Liver (tissue), 3 donors: ENCODE data around the gene STRBP.

Experiments
- CTCF ChIP-seq: fragments of 150-350 bp; IDR thresholded peaks from 2 replicates; pipeline ENCODE4 v1.5.1; 2017; ENCODE audit warnings: improper control_type of control experiment, low read depth, low read length; ENCODE audit not compliant: missing input control
- HNF4A ChIP-seq, 2 donors: conservative IDR thresholded peaks; 2 replicates each; pipeline ENCODE4 v1.6.1; 2016; ENCODE audit warnings: antibody characterized with exemption in 2 of 2, mild to moderate bottlenecking in 2 of 2
- REST ChIP-seq: IDR thresholded peaks from 2 replicates; pipeline ENCODE4 v1.6.1; 2016; ENCODE audit warnings: antibody characterized with exemption, mild to moderate bottlenecking
- YY1 ChIP-seq: IDR thresholded peaks from 2 replicates; pipeline ENCODE4 v1.6.1; 2016; ENCODE audit warnings: antibody characterized with exemption, mild to moderate bottlenecking
- donor health status: healthy.
- donor health status: healthy.

- TF ChIP-seq YY1 (no peak), CTCF (no peak), REST (no peak), HNF4A (conservative IDR thresholded peaks at IDR 0.05) (no peak)
Measured at GRCh38 chr9:123127512-123128075, 140.8 kb downstream of the STRBP start.
